Measurements from ENCODE around the gene DAPK2. TPM values are rescaled to one million over a fixed set of nuclear protein-coding genes. Genes with fewer than 3 reads are reported as not detected.
"Not testable (repeated sequence)": the region's sequence is repeated elsewhere in the genome, so short reads cannot be mapped to it uniquely, and the experiment has no call there.

The DAPK2 gene
- total and polyA plus RNA-seq, 4 donors, result 4.0 to 6.7 (median 6.7) TPM

GRCh38 chr15:63970621-63971426 lies 75.5 kb downstream of the DAPK2 start:
- 86% methylated on average over 1 of the region's 3 CpGs for WGBS (ENCODE audit: insufficient coverage)
- Histone ChIP-seq H3K27ac (ENCODE audit: low read depth, low read length) (no peak overlapping the region), H3K36me3 (ENCODE audit: control insufficient read depth, insufficient read depth, low read length) (no peaks in the 10 kb centered on the region), H3K27me3 (ENCODE audit: control insufficient read depth, insufficient read depth, low read length) (no peaks in the 10 kb centered on the region), H3K4me3 (ENCODE audit: low read depth, low read length) (no peak overlapping the region), H3K4me1 (ENCODE audit: control insufficient read depth, insufficient read depth, low read length) (peaks cover 6% of the 10 kb centered on the region), H3K9me3 (ENCODE audit: control insufficient read depth, insufficient read depth, low read length) (no peaks in the 10 kb centered on the region)
- DNase-seq (ENCODE audit: low read depth in 4 of 6, low spot score in 6 of 6), result no peak

GRCh38 chr15:63969652-63970421 lies 76.4 kb downstream of the DAPK2 start:
- Histone ChIP-seq H3K27ac (ENCODE audit: low read depth, low read length) (no peak overlapping the region), H3K4me3 (ENCODE audit: low read depth, low read length) (no peak overlapping the region), H3K4me1 (ENCODE audit: control insufficient read depth, insufficient read depth, low read length) (peaks cover 6% of the 10 kb centered on the region), H3K27me3 (ENCODE audit: control insufficient read depth, insufficient read depth, low read length) (no peaks in the 10 kb centered on the region), H3K36me3 (ENCODE audit: control insufficient read depth, insufficient read depth, low read length) (no peaks in the 10 kb centered on the region), H3K9me3 (ENCODE audit: control insufficient read depth, insufficient read depth, low read length) (no peaks in the 10 kb centered on the region)
- 92% methylated on average over 2 of the region's 2 CpGs for WGBS (ENCODE audit: insufficient coverage)
- DNase-seq (ENCODE audit: low read depth in 4 of 6, low spot score in 6 of 6), result no peak

DNA sequence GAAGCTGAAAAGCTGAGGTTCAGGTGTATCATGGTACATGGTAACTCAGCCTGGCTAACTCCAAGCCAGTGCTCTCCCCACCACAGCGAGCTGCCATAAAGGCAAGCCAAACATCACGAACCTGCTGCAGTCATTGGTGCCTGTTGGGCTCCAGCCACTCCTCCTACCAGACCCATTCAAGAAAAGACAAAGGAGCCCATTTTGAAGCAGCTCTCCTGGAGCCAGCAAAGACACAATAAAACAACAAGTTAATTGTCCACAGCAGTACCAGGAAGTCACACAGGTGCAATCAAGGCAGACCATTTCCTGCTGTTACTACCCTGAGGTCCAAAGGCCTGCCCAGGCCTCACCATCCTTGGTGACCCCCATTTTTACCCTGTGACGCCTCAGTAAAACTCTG lies 77.6 kb downstream of the DAPK2 start:
- H3K9me3 ChIP-seq (ENCODE audit: control insufficient read depth, insufficient read depth, low read length), result no peaks in the 10 kb centered on the region
- no peak overlapping the region for H3K4me3 ChIP-seq (ENCODE audit: low read depth, low read length)
- 18% methylated on average over 2 of the region's 3 CpGs for WGBS (ENCODE audit: insufficient coverage)
- H3K27me3 ChIP-seq (ENCODE audit: control insufficient read depth, insufficient read depth, low read length), result no peaks in the 10 kb centered on the region
- H3K36me3 ChIP-seq (ENCODE audit: control insufficient read depth, insufficient read depth, low read length), result no peaks in the 10 kb centered on the region
- no peak overlapping the region for H3K27ac ChIP-seq (ENCODE audit: low read depth, low read length)
- H3K4me1 ChIP-seq (ENCODE audit: control insufficient read depth, insufficient read depth, low read length), result peaks cover 6% of the 10 kb centered on the region
- no peak for DNase-seq (ENCODE audit: low read depth in 4 of 6, low spot score in 6 of 6)

- DNase-seq (ENCODE audit: low read depth in 4 of 6, low spot score in 6 of 6), result no peak
- Histone ChIP-seq H3K27ac (ENCODE audit: low read depth, low read length) (no peak overlapping the region), H3K27me3 (ENCODE audit: control insufficient read depth, insufficient read depth, low read length) (no peaks in the 10 kb centered on the region), H3K36me3 (ENCODE audit: control insufficient read depth, insufficient read depth, low read length) (no peaks in the 10 kb centered on the region), H3K4me3 (ENCODE audit: low read depth, low read length) (no peak overlapping the region), H3K9me3 (ENCODE audit: control insufficient read depth, insufficient read depth, low read length) (peaks cover 2% of the 10 kb centered on the region), H3K4me1 (ENCODE audit: control insufficient read depth, insufficient read depth, low read length) (peaks cover 6% of the 10 kb centered on the region)
- WGBS (ENCODE audit: insufficient coverage), result 85% methylated on average over 4 of the region's 4 CpGs
Measured at GRCh38 chr15:63968122-63968524, 78.2 kb downstream of the DAPK2 start.

GRCh38 chr15:63967616-63968015 lies 78.7 kb downstream of the DAPK2 start:
- Histone ChIP-seq H3K36me3 (ENCODE audit: control insufficient read depth, insufficient read depth, low read length) (no peaks in the 10 kb centered on the region), H3K4me1 (ENCODE audit: control insufficient read depth, insufficient read depth, low read length) (peaks cover 6% of the 10 kb centered on the region), H3K27ac (ENCODE audit: low read depth, low read length) (no peak overlapping the region), H3K4me3 (ENCODE audit: low read depth, low read length) (no peak overlapping the region), H3K9me3 (ENCODE audit: control insufficient read depth, insufficient read depth, low read length) (peaks cover 2% of the 10 kb centered on the region), H3K27me3 (ENCODE audit: control insufficient read depth, insufficient read depth, low read length) (no peaks in the 10 kb centered on the region)
- DNase-seq (ENCODE audit: low read depth in 4 of 6, low spot score in 6 of 6), result no peak
- WGBS (ENCODE audit: insufficient coverage), result 91% methylated on average over 4 of the region's 4 CpGs

DNA sequence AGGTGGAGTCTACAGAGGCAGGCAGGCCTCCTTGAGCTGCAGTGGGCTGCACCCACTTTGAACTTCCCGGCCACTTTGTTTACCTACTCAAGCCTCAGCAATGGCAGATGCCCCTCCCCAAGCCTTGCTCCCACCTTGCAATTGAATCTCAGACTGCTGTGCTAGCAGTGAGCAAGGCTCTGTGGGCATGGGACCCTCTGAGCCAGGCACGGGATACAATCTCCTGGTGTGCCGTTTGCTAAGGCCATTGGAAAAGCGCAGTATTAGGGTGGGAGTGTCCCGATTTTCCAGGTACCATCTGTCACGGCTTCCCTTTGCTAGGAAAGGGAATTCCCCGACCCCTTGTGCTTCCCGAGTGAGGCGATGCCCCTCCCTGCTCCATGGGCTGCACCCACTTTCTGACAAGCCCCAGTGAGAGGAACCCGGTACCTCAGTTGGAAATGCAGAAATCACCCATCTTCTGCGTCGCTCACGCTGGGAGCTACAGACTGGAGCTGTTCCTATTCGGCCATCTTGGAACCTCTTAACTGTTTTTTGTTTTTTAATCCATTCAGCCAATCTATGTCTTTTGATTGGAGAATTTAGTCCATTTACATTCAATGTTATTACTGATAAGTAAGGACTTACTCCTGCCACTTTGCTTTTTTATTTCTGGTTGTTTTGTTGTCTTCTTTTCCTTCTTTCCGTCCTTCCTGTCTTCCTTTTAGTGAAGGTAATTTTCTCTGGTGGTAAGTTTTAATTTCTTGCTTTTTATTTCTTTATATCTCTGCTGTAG lies 83.2 kb downstream of the DAPK2 start:
- H3K27me3 ChIP-seq (ENCODE audit: control insufficient read depth, insufficient read depth, low read length); H3K4me1 ChIP-seq (ENCODE audit: control insufficient read depth, insufficient read depth, low read length); H3K9me3 ChIP-seq (ENCODE audit: control insufficient read depth, insufficient read depth, low read length); H3K36me3 ChIP-seq (ENCODE audit: control insufficient read depth, insufficient read depth, low read length); H3K27ac ChIP-seq (ENCODE audit: low read depth, low read length); DNase-seq (ENCODE audit: low read depth in 4 of 6, low spot score in 6 of 6); H3K4me3 ChIP-seq (ENCODE audit: low read depth, low read length): not testable (repeated sequence)
- WGBS (ENCODE audit: insufficient coverage), result 98% methylated on average over 12 of the region's 15 CpGs

- no peaks in the 10 kb centered on the region for H3K36me3 ChIP-seq (ENCODE audit: control insufficient read depth, insufficient read depth, low read length)
- no CpG with 5 or more reads among the region's 2 CpGs for WGBS (ENCODE audit: insufficient coverage)
- H3K4me3 ChIP-seq (ENCODE audit: low read depth, low read length), result no peak overlapping the region
- no peaks in the 10 kb centered on the region for H3K27me3 ChIP-seq (ENCODE audit: control insufficient read depth, insufficient read depth, low read length)
- no peaks in the 10 kb centered on the region for H3K9me3 ChIP-seq (ENCODE audit: control insufficient read depth, insufficient read depth, low read length)
- no peak for DNase-seq (ENCODE audit: low read depth in 4 of 6, low spot score in 6 of 6)
- H3K4me1 ChIP-seq (ENCODE audit: control insufficient read depth, insufficient read depth, low read length), result no peaks in the 10 kb centered on the region
- no peak overlapping the region for H3K27ac ChIP-seq (ENCODE audit: low read depth, low read length)
Measured at GRCh38 chr15:63953524-63953923, 92.8 kb downstream of the DAPK2 start.

DNA sequence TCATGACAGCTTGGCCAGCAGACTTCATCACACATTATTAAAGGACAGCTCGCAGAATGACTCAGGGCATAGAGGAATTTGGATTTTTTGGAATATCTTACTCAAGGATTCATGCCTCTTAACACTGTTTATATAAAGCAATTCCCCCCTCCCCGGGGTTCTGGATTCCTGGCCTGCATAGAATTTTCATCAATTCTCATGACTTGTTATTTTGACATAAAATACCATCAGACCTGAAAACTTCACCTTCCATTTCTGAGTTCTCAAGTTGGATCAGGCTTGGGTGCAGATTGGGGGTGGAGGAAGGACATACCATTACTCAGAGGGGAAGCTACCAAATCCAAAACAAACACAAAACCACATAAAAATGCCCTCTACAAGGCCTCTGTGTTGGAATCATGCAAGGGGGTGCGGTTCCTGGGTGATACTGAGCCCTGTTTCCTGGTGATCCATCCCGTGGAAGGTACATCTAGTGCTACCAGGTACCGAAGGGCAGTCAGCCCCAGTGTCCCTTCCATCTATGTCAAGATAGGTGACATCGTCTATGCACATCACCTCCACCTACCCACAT lies 95.3 kb downstream of the DAPK2 start:
- no peak for DNase-seq (ENCODE audit: low read depth in 4 of 6, low spot score in 6 of 6)
- no peaks in the 10 kb centered on the region for H3K36me3 ChIP-seq (ENCODE audit: control insufficient read depth, insufficient read depth, low read length)
- H3K4me3 ChIP-seq (ENCODE audit: low read depth, low read length), result no peak overlapping the region
- no peaks in the 10 kb centered on the region for H3K27me3 ChIP-seq (ENCODE audit: control insufficient read depth, insufficient read depth, low read length)
- no peak overlapping the region for H3K27ac ChIP-seq (ENCODE audit: low read depth, low read length)
- no peaks in the 10 kb centered on the region for H3K4me1 ChIP-seq (ENCODE audit: control insufficient read depth, insufficient read depth, low read length)
- 97% methylated on average over 3 of the region's 6 CpGs for WGBS (ENCODE audit: insufficient coverage)
- H3K9me3 ChIP-seq (ENCODE audit: control insufficient read depth, insufficient read depth, low read length), result no peaks in the 10 kb centered on the region

- Histone ChIP-seq H3K9me3 (ENCODE audit: control insufficient read depth, insufficient read depth, low read length) (no peaks in the 10 kb centered on the region), H3K4me1 (ENCODE audit: control insufficient read depth, insufficient read depth, low read length) (peaks cover 5% of the 10 kb centered on the region), H3K27me3 (ENCODE audit: control insufficient read depth, insufficient read depth, low read length) (no peaks in the 10 kb centered on the region), H3K4me3 (ENCODE audit: low read depth, low read length) (no peak overlapping the region), H3K36me3 (ENCODE audit: control insufficient read depth, insufficient read depth, low read length) (no peaks in the 10 kb centered on the region), H3K27ac (ENCODE audit: low read depth, low read length) (no peak overlapping the region)
- whole genome bisulfite sequencing (ENCODE audit: insufficient coverage), result 97% methylated on average over 2 of the region's 2 CpGs
- DNase-seq (ENCODE audit: low read depth in 4 of 6, low spot score in 6 of 6), result no peak
Measured at GRCh38 chr15:63948971-63949370, 97.3 kb downstream of the DAPK2 start.
